GM20431 (cell line): Measurements from ENCODE around the gene ATF3.

Experiments used
- in situ Hi-C: fragments of 300-500 bp; cut with MseI, MboI; formaldehyde crosslinking; loops from one replicate; pipeline ENCODE4 v1.15.0; 2020; ENCODE audit warnings: low sequenced_read_pairs; ENCODE audit not compliant: unreplicated experiment

Gene ATF3

DNA sequence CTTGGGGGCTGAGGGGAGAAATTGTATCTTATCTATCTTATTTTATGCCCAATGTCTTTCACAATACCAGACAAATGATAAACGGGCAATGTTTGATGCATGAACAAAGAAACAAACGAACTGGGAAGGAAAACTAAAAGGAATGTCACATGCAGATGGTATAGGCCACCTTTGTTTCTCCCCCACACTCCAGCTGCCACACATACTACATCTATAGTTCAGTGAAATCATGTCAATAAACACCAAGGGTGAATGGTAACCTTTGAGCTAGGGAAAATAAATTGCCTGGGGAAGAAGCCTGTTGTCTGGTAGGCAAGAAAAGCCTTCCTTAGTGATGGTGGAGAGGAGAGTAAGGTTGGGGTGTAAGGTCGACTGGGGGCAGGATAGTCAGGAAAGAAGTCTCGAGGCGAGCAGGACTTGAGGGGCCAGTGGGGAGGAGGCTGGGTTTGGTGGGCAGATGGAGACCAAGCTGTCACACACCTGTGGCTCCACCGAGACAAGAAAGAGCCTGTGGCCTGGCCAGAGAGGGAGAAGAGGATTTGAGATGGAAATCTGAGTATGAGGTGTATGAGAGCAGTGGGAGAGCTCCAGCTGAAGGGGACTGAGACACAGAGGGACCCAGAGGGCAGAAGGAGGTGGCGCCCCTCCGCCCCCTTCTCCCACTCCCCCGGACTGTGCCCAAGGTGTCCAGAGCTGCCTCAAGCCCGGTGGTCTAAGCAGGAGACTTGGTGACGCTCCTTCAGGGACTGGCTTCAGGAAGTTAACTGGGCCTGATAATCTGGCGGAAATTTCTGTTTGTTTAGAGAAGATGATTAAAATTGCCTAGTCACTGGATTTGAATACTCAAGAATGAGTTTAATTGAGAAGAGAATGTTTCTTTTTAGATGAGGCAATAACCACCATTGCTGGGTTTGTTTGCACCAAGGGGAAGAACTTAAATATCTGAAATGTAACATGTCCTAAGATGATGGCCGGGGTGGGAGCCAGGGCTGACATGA, 37.3 kb downstream of the ATF3 start:
- in situ Hi-C loops = no loop called here

DNA sequence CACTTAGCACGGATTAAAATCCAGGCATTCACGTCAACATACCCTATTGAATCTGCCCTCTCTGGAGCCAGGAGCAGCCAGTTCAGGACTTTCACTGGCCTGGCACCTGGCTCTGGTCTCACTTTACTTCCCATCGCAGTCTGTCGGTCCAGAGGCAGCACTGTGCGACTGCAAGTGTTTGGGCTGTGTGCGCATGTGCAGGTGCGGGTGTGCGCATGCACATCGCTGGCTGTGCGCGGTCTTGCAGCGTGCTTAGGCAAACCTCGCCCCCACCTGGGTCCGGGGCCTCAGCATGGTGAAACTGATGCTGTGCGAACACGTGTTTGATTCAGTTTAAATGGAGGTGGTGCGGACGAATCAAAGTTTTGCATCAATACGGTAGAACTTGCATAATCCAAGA, 38.0 kb downstream of the ATF3 start:
- in situ Hi-C loops = no loop called here

- in situ Hi-C loops = no loop called here
These were observed 38.4 kb downstream of the ATF3 start for GRCh38 chr1:212647004-212647403.

DNA sequence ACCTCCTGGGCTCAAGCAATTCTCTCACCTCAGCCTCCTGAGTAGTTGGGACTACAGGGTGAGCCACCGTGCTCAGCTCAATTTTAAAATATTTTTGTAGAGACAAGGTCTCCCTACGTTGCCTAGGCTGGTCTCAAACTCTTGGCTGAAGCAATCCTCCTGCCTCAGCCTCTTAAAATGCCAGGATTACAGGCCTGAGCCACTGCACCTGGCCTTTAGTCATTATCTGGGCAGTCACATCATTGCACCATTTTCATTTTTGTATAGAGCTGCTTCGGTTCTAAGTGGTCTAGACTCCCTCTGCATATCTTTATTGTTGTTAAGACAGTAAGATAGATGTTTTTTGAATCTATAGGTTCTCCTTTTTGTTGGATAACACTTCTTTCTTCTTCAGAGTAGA, 39.9 kb downstream of the ATF3 start:
- in situ Hi-C loops = no loop called here

DNA sequence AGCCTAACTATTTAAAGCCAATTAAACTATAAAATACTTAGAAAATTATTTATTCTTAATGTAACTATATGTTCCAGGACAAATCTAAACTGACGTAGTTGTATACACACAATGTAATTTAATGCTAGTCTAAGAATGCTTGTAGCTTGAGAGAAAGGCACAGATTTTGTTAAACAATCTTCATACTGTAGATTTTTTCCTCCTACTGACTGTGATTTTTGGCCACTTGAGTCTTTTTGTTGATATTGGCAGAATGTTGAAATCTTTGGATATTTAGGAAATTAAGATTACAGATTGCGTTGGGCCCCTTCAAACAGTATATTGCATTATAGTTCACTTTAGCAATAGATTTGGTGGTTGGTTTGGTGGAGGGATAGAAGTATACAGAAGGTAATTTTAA, 40.5 kb downstream of the ATF3 start:
- in situ Hi-C loops = no loop called here

- in situ Hi-C loops = loop anchor here (25.0 kb wide), 1 partner anchor 112 kb away; no protein-coding TSS in a partner anchor
These were observed 41.7 kb downstream of the ATF3 start for GRCh38 chr1:212650228-212650627.

GRCh38 chr1:212651521-212651920, 43.0 kb downstream of the ATF3 start:
- in situ Hi-C loops = loop anchor here (25.0 kb wide), 1 partner anchor 111 kb away; no protein-coding TSS in a partner anchor

- in situ Hi-C loops = loop anchor here (25.0 kb wide), 1 partner anchor 110 kb away; no protein-coding TSS in a partner anchor
These were observed 43.4 kb downstream of the ATF3 start for GRCh38 chr1:212651977-212652376.

DNA sequence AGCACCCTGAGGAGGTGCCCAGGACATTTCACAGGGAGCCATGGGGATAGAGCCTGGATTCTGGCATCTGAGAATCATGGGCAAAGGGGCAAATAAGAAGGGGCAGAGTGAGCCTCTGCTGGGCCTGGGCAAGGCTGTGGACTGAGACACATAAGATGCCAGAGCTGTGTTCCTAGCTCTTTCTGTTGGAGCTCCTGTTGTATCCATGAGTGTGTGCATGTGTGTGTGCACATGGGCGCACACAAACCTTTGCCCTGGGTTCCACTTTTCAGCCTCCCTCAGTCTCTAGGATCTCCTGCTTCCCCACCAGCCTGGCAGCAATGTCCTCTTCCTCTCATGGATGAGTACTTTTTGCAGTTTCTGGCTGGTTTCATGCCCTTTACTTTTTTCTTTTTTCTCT, 44.0 kb downstream of the ATF3 start:
- in situ Hi-C loops = loop anchor here (25.0 kb wide), 1 partner anchor 110 kb away; no protein-coding TSS in a partner anchor

GRCh38 chr1:212655668-212656440, 47.3 kb downstream of the ATF3 start:
- in situ Hi-C loops = loop anchor here (25.0 kb wide), 1 partner anchor 106 kb away; no protein-coding TSS in a partner anchor

GRCh38 chr1:212656730-212657129, 48.2 kb downstream of the ATF3 start:
- in situ Hi-C loops = loop anchor here (25.0 kb wide), 1 partner anchor 106 kb away; no protein-coding TSS in a partner anchor

DNA sequence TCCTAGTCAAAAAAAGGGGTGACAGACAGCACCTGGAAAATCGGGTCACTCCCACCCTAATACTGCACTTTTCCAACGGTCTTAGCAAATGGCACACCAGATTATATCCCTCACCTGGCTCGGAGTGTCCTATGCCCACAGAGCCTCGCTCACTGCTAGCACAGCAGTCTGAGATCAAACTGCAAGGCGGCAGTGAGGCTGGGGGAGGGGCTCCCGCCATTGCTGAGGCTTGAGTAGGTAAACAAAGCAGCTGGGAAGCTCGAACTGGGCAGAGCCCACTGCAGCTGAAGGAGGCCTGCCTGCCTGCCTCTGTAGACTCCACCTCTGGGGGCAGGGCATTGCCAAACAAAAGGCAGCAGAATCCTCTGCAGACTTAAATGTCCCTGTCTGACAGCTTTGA, 49.7 kb downstream of the ATF3 start:
- in situ Hi-C loops = loop anchor here (25.0 kb wide), 1 partner anchor 104 kb away; no protein-coding TSS in a partner anchor

GRCh38 chr1:212664409-212665199, 56.0 kb downstream of the ATF3 start:
- in situ Hi-C loops = loop anchor here (25.0 kb wide), 1 partner anchor 98 kb away; no protein-coding TSS in a partner anchor

- in situ Hi-C loops = loop anchor here (25.0 kb wide), 1 partner anchor 97 kb away; no protein-coding TSS in a partner anchor
These were observed 56.9 kb downstream of the ATF3 start for GRCh38 chr1:212665241-212666115.

- in situ Hi-C loops = loop anchor here (25.0 kb wide), 1 partner anchor 96 kb away; no protein-coding TSS in a partner anchor
These were observed 57.7 kb downstream of the ATF3 start for GRCh38 chr1:212666116-212666775.

DNA sequence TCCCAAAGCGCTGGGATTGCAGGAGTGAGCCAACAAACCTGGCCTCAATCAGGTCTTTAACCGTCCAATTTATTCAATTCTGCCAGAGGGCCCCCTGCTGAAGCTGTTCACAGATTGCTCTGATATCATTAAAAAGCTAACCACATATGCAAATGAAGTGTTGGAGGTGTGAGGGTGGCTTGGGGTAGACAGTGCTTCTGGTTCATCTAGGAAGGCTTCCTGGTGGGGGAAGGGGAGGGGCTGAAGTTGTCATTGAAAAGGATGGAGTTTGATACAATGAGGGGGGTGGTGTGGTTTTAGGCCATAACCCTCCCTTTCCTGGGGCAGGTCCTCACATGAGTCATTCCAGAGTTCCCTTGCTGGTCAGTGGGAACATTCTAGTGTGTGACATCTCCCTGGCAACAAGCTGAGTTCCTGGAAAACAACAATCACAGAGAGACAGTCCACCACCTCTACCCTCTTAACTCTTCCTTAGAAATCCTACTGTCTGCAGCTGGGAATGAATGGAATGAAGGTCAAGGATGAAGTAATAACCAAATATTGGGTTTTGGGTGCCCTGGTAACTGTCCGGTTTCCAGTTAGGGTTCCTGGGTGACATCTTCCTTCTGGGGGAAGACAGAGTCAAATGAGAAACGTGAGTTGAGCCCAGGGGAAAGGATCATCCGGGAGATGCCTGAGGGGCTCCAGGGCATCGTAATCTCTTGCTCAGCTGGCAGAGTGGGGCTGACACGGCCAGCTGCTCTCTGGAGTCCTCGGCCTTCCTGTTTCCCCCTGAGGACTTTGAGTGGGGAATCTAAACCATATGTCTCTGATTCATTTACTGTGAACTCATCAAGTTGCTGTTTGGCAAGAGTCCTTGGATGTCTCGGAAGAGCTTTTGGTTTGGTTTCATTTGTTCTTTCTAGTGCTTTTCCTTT, 58.9 kb downstream of the ATF3 start:
- in situ Hi-C loops = loop anchor here (25.0 kb wide), 1 partner anchor 95 kb away; no protein-coding TSS in a partner anchor

DNA sequence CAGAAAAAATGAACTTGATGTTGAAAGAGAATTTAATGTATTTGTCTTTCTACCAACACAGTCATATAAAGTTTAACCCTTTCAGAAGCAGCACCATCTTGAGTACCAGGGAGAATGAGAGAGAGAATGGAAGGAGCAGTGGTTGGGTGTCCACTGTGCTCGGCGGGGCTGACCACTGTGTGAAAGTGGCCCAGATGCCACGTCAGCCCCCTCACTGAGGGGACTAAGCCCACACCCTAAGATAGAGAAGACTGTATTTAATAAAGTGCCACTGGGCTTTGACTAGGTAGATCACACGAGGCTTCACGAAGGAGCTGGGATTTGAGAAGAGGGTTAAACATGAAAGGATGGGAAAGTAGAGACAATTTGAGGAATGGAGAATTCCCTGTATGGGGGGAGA, 59.9 kb downstream of the ATF3 start:
- in situ Hi-C loops = loop anchor here (25.0 kb wide), 1 partner anchor 94 kb away; no protein-coding TSS in a partner anchor
